GM12892 (cell line): Measurements from ENCODE around the gene SERPINE1.

Experiments used
- POLR2A ChIP-seq: IDR thresholded peaks from 2 replicates; pipeline ENCODE4 v1.6.1; 2011; ENCODE audit warnings: low read depth, low read length, control low read depth
- POLR2AphosphoS5 ChIP-seq: IDR thresholded peaks from 2 replicates; pipeline ENCODE4 v1.6.1; 2011; ENCODE audit warnings: low read depth, low read length, control low read depth

GRCh38 chr7:101118856-101119255 lies 8.0 kb upstream of the SERPINE1 start:
- TF ChIP-seq POLR2A (no peak), POLR2AphosphoS5 (no peak)
